H9 (cell line): ENCODE data around the gene BPIFA1. TPM values are rescaled to one million over a fixed set of nuclear protein-coding genes. Genes with fewer than 3 reads are reported as not detected.

Experiments
- DNase-seq: peaks from one replicate; pipeline ENCODE4 v3.0.0-alpha.2; 2017
- H2AFZ ChIP-seq: one replicate; pipeline ENCODE4 v1.6.1; 2013; ENCODE audit warnings: mild to moderate bottlenecking, low read length, control low read depth, moderate library complexity
- H2AK5ac ChIP-seq: 2 replicates; pipeline ENCODE4 v1.6.1; 2013; ENCODE audit warnings: low read length, control low read depth, mixed read lengths; ENCODE audit not compliant: insufficient read length
- H2BK120ac ChIP-seq: one replicate; pipeline ENCODE4 v1.6.1; 2013; ENCODE audit warnings: low read depth, mild to moderate bottlenecking, low read length, control low read depth, inconsistent platforms; ENCODE audit not compliant: poor library complexity, severe bottlenecking
- H2BK12ac ChIP-seq: 2 replicates; pipeline ENCODE4 v1.6.1; 2013; ENCODE audit warnings: low read length, control low read depth, mixed read lengths, low read depth; ENCODE audit not compliant: insufficient read length
- H2BK15ac ChIP-seq: 2 replicates; pipeline ENCODE4 v1.6.1; 2013; ENCODE audit warnings: low read depth, low read length, control low read depth
- H2BK20ac ChIP-seq: one replicate; pipeline ENCODE4 v1.6.1; 2013; ENCODE audit warnings: low read depth, mild to moderate bottlenecking, low read length, control low read depth, inconsistent platforms; ENCODE audit not compliant: poor library complexity, severe bottlenecking
- H2BK5ac ChIP-seq: 2 replicates; pipeline ENCODE4 v1.6.1; 2013; ENCODE audit warnings: low read length, control low read depth, mixed read lengths; ENCODE audit not compliant: insufficient read length
- H3K14ac ChIP-seq: 2 replicates; pipeline ENCODE4 v1.6.1; 2013; ENCODE audit warnings: low read length, control low read depth; ENCODE audit not compliant: insufficient read depth
- H3K18ac ChIP-seq: 2 replicates; pipeline ENCODE4 v1.6.1; 2013; ENCODE audit warnings: low read depth, mild to moderate bottlenecking, mixed read lengths, low read length, control low read depth; ENCODE audit not compliant: insufficient read length
- H3K23ac ChIP-seq: 2 replicates; pipeline ENCODE4 v1.6.1; 2013; ENCODE audit warnings: low read length, control low read depth, mixed read lengths, low read depth; ENCODE audit not compliant: insufficient read length
- H3K23me2 ChIP-seq: 2 replicates; pipeline ENCODE4 v1.6.1; 2013; ENCODE audit warnings: low read depth, mild to moderate bottlenecking, mixed read lengths, low read length, control low read depth; ENCODE audit not compliant: insufficient read length, poor library complexity, severe bottlenecking
- H3K27ac ChIP-seq: 2 replicates; pipeline ENCODE4 v1.5.1; 2013; ENCODE audit warnings: low read length, control low read depth, mixed read lengths, low read depth; ENCODE audit not compliant: insufficient read length
- H3K27me3 ChIP-seq: 2 replicates; pipeline ENCODE4 v1.6.1; 2013; ENCODE audit warnings: low read length, control low read depth, inconsistent platforms; ENCODE audit not compliant: insufficient read depth
- H3K4ac ChIP-seq: 2 replicates; pipeline ENCODE4 v1.6.1; 2013; ENCODE audit warnings: low read depth, mild to moderate bottlenecking, control low read depth, inconsistent platforms, low read length, moderate library complexity
- H3K4me1 ChIP-seq: 2 replicates; pipeline ENCODE4 v1.6.1; 2013; ENCODE audit warnings: low read length, control low read depth, inconsistent platforms; ENCODE audit not compliant: insufficient read depth
- H3K4me2 ChIP-seq: 2 replicates; pipeline ENCODE4 v1.6.1; 2013; ENCODE audit warnings: low read length, control low read depth, mixed read lengths; ENCODE audit not compliant: insufficient read length, insufficient read depth
- H3K56ac ChIP-seq: 2 replicates; pipeline ENCODE4 v1.6.1; 2013; ENCODE audit warnings: low read depth, mild to moderate bottlenecking, mixed read lengths, low read length, control low read depth; ENCODE audit not compliant: insufficient read length
- H3K79me1 ChIP-seq: 2 replicates; pipeline ENCODE4 v1.6.1; 2013; ENCODE audit warnings: low read depth, mild to moderate bottlenecking, moderate library complexity, low read length, control low read depth, inconsistent platforms; ENCODE audit not compliant: insufficient read depth, poor library complexity, severe bottlenecking
- H3K79me2 ChIP-seq: 2 replicates; pipeline ENCODE4 v1.6.1; 2013; ENCODE audit warnings: low read length, control low read depth, inconsistent platforms; ENCODE audit not compliant: insufficient read depth
- H3K9ac ChIP-seq: 2 replicates; pipeline ENCODE4 v1.6.1; 2013; ENCODE audit warnings: low read length, control low read depth, mixed read lengths; ENCODE audit not compliant: insufficient read length; ENCODE audit errors: extremely low read depth
- H3K9me3 ChIP-seq: one replicate; pipeline ENCODE4 v1.6.1; 2013; ENCODE audit warnings: low read depth, low read length, inconsistent platforms; ENCODE audit not compliant: control insufficient read depth
- H3T11ph ChIP-seq: one replicate; pipeline ENCODE4 v1.6.1; 2013; ENCODE audit warnings: mild to moderate bottlenecking, low read length, control low read depth, inconsistent platforms
- H4K20me1 ChIP-seq: one replicate; pipeline ENCODE4 v1.6.1; 2013; ENCODE audit not compliant: control insufficient read depth, insufficient read length, insufficient read depth
- H4K5ac ChIP-seq: 2 replicates; pipeline ENCODE4 v1.6.1; 2013; ENCODE audit warnings: low read depth, mild to moderate bottlenecking, mixed read lengths, low read length, control low read depth; ENCODE audit not compliant: insufficient read length
- H4K8ac ChIP-seq: replicated peaks from 2 replicates; pipeline ENCODE4 v1.6.1; 2013; ENCODE audit warnings: low read length, control low read depth, mixed read lengths, low read depth; ENCODE audit not compliant: insufficient read length
- H4K91ac ChIP-seq: 2 replicates; pipeline ENCODE4 v1.6.1; 2013; ENCODE audit warnings: low read depth, mild to moderate bottlenecking, moderate library complexity, mixed read lengths, low read length, control low read depth; ENCODE audit not compliant: insufficient read length
- H3K27ac Mint-ChIP-seq, 3 experiments: 2 replicates in 2 of 3; 3 replicates in 1 of 3; pipeline ENCODE4 v1.8.0; 2020 to 2021; ENCODE audit warnings: mixed read lengths in 3 of 3, mild to moderate bottlenecking in 1 of 3, moderate library complexity in 1 of 3
- H3K27me3 Mint-ChIP-seq: 2 replicates; pipeline ENCODE4 v1.8.0; 2021; ENCODE audit warnings: low read depth, mild to moderate bottlenecking, moderate library complexity, mixed read lengths
- H3K36me3 Mint-ChIP-seq, 3 experiments: 2 replicates in 2 of 3; 3 replicates in 1 of 3; pipeline ENCODE4 v1.8.0; 2020 to 2021; ENCODE audit warnings: low read depth in 3 of 3, mixed read lengths in 3 of 3; ENCODE audit not compliant: insufficient read depth in 1 of 3
- H3K4me1 Mint-ChIP-seq, 2 experiments: 2 replicates each; pipeline ENCODE4 v1.8.0; 2020; ENCODE audit warnings: mixed read lengths in 2 of 2
- H3K4me3 Mint-ChIP-seq, 2 experiments: 2 replicates in 1 of 2; 3 replicates in 1 of 2; pipeline ENCODE4 v1.8.0; 2020 to 2021; ENCODE audit warnings: mild to moderate bottlenecking in 2 of 2, mixed read lengths in 2 of 2, moderate library complexity in 1 of 2
- H3K9me3 Mint-ChIP-seq, 2 experiments: 2 replicates in 1 of 2; 3 replicates in 1 of 2; pipeline ENCODE4 v1.8.0; 2020; ENCODE audit warnings: mild to moderate bottlenecking in 2 of 2, mixed read lengths in 2 of 2, moderate library complexity in 1 of 2
- WGBS: extraction: QIAGEN DNeasy Blood & Tissue Kit; methylation state at CpG from one replicate; pipeline ENCODE4 v1.1.7; 2013; ENCODE audit warnings: missing lambda C conversion rate, low lambda C conversion rate, mixed read lengths; ENCODE audit not compliant: insufficient read length; ENCODE audit errors: extremely low coverage; 5-methylcytosine and 5-hydroxymethylcytosine counted together
- total RNA-seq: library from RNA; stranded (reverse); gene quantifications from 2 replicates; pipeline ENCODE4 v1.2.1, GENCODE V29; 2021
- TF ChIP-seq, protein P1 (sequence below): fragments of 200-600 bp; sonication (generic); conservative IDR thresholded peaks from 3 replicates; pipeline ENCODE4 v1.8.0; 2021; ENCODE audit warnings: antibody characterized with exemption, mild to moderate bottlenecking

The BPIFA1 gene
- total RNA-seq, 1 experiment from 2014 or later, result not detected

DNA sequence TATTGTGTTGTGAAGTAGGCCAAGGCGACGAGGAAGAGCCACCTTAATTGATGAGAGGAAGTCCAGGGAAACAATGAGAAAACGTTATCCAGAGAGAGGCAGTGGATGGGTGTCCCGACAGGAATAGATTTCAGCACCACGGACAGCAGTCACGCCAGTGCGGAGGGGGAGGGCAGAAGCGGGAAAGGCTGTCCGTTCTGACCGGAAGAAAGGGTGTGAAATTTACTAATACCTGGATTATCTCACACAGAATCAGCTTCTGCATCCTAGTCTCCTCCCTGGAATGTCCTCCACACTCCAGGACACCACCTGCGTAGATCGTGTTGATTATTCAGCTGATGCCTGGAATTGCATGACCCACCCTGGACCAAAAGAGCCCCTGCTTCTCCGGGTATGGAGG is 26.0 kb upstream of the BPIFA1 start:
- Histone ChIP-seq H2BK15ac (no peak overlapping the region), H3K4me2 (peak overlapping the region; percentile 15), H4K8ac (no peak overlapping the region), H3K9me3 (no peaks in the 10 kb centered on the region), H2BK5ac (no peak overlapping the region), H3K23me2 (no peaks in the 10 kb centered on the region), H3K4ac (no peak overlapping the region), H3K27ac (no peak overlapping the region), H4K91ac (no peak overlapping the region), H2BK12ac (no peak overlapping the region), H4K5ac (no peak overlapping the region), H3K56ac (no peak overlapping the region), H3K4me1 (no peaks in the 10 kb centered on the region), H3K23ac (no peak overlapping the region), H2AFZ (no peak overlapping the region), H3K9ac (no peak overlapping the region), H3K18ac (no peak overlapping the region), H4K20me1 (no peaks in the 10 kb centered on the region), H3K79me1 (no peaks in the 10 kb centered on the region), H2AK5ac (no peak overlapping the region), H3K27me3 (no peaks in the 10 kb centered on the region; the same call in 1 of the 2 replicates), H3K14ac (no peak overlapping the region), H2BK120ac (no peak overlapping the region), H3K79me2 (no peaks in the 10 kb centered on the region), H2BK20ac (no peak overlapping the region), H3T11ph (no peak overlapping the region)
- H3K4me3 Mint-ChIP-seq, result no peak overlapping the region; a peak in 2 of 5 replicates
- no peak overlapping the region for H3K27ac Mint-ChIP-seq
- no peaks in the 10 kb centered on the region for H3K36me3 Mint-ChIP-seq
- peak; percentile 84 for DNase-seq
- whole genome bisulfite sequencing, result no CpG with 5 or more reads among the region's 13 CpGs
- no peaks in the 10 kb centered on the region for H3K9me3 Mint-ChIP-seq
- TF ChIP-seq, protein P1, sequence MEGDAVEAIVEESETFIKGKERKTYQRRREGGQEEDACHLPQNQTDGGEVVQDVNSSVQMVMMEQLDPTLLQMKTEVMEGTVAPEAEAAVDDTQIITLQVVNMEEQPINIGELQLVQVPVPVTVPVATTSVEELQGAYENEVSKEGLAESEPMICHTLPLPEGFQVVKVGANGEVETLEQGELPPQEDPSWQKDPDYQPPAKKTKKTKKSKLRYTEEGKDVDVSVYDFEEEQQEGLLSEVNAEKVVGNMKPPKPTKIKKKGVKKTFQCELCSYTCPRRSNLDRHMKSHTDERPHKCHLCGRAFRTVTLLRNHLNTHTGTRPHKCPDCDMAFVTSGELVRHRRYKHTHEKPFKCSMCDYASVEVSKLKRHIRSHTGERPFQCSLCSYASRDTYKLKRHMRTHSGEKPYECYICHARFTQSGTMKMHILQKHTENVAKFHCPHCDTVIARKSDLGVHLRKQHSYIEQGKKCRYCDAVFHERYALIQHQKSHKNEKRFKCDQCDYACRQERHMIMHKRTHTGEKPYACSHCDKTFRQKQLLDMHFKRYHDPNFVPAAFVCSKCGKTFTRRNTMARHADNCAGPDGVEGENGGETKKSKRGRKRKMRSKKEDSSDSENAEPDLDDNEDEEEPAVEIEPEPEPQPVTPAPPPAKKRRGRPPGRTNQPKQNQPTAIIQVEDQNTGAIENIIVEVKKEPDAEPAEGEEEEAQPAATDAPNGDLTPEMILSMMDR, result no peak
- peaks cover 2 to 4% of the 10 kb centered on the region in 2 experiments; a peak in 2 of 4 replicates for H3K4me1 Mint-ChIP-seq
- H3K27me3 Mint-ChIP-seq, result peaks cover 50% of the 10 kb centered on the region
